Measurements from ENCODE around the gene REG1B. TPM values are rescaled to one million over a fixed set of nuclear protein-coding genes. Genes with fewer than 3 reads are reported as not detected.
"Not testable (repeated sequence)": the region's sequence is repeated elsewhere in the genome, so short reads cannot be mapped to it uniquely, and the experiment has no call there.

Gene REG1B
- total RNA-seq, 1 experiment from 2014 or later = not detected

- Histone ChIP-seq H3K27me3 (replicated peaks) (no peaks in the 10 kb centered on the region), H3K4me1 (replicated peaks) (no peaks in the 10 kb centered on the region), H3K4me3 (no peak overlapping the region), H3K27ac (no peak overlapping the region), H3K36me3 (no peaks in the 10 kb centered on the region), H3K9me3 (replicated peaks) (no peaks in the 10 kb centered on the region)
- DNase-seq (ENCODE audit: low read depth in 1 of 2, low spot score in 2 of 2) = no peak
Measured at GRCh38 chr2:79103214-79103613, 15.4 kb upstream of the REG1B start.

- Histone ChIP-seq H3K4me1 (replicated peaks) (no peaks in the 10 kb centered on the region), H3K36me3 (no peaks in the 10 kb centered on the region), H3K4me3 (no peak overlapping the region), H3K9me3 (replicated peaks) (no peaks in the 10 kb centered on the region), H3K27ac (no peak overlapping the region), H3K27me3 (replicated peaks) (no peaks in the 10 kb centered on the region)
- no peak for DNase-seq (ENCODE audit: low read depth in 1 of 2, low spot score in 2 of 2)
Measured at GRCh38 chr2:79101024-79101423, 13.2 kb upstream of the REG1B start.

- Histone ChIP-seq H3K9me3 (replicated peaks) (no peaks in the 10 kb centered on the region), H3K4me1 (replicated peaks) (no peaks in the 10 kb centered on the region), H3K36me3 (no peaks in the 10 kb centered on the region), H3K27me3 (replicated peaks) (no peaks in the 10 kb centered on the region), H3K4me3 (no peak overlapping the region), H3K27ac (no peak overlapping the region)
- no peak for DNase-seq (ENCODE audit: low read depth in 1 of 2, low spot score in 2 of 2)
Measured at GRCh38 chr2:79100285-79100684, 12.5 kb upstream of the REG1B start.

GRCh38 chr2:79099140-79099686, 11.4 kb upstream of the REG1B start:
- Histone ChIP-seq H3K27ac (no peak overlapping the region), H3K27me3 (replicated peaks) (no peaks in the 10 kb centered on the region), H3K4me1 (replicated peaks) (no peaks in the 10 kb centered on the region), H3K9me3 (replicated peaks) (no peaks in the 10 kb centered on the region), H3K4me3 (no peak overlapping the region), H3K36me3 (no peaks in the 10 kb centered on the region)
- no peak for DNase-seq (ENCODE audit: low read depth in 1 of 2, low spot score in 2 of 2)

- no peaks in the 10 kb centered on the region for H3K9me3 ChIP-seq (replicated peaks)
- H3K4me1 ChIP-seq (replicated peaks) = no peaks in the 10 kb centered on the region
- H3K27me3 ChIP-seq (replicated peaks) = no peaks in the 10 kb centered on the region
- H3K27ac ChIP-seq = no peak overlapping the region
- DNase-seq (ENCODE audit: low read depth in 1 of 2, low spot score in 2 of 2) = no peak
- H3K36me3 ChIP-seq = no peaks in the 10 kb centered on the region
- H3K4me3 ChIP-seq = no peak overlapping the region
Measured at GRCh38 chr2:79097843-79098242, 10.1 kb upstream of the REG1B start.

- no peaks in the 10 kb centered on the region for H3K27me3 ChIP-seq (replicated peaks)
- no peaks in the 10 kb centered on the region for H3K4me1 ChIP-seq (replicated peaks)
- no peak overlapping the region for H3K27ac ChIP-seq
- H3K4me3 ChIP-seq = no peak overlapping the region
- H3K36me3 ChIP-seq = no peaks in the 10 kb centered on the region
- H3K9me3 ChIP-seq (replicated peaks) = no peaks in the 10 kb centered on the region
- no peak for DNase-seq (ENCODE audit: low read depth in 1 of 2, low spot score in 2 of 2)
Measured at GRCh38 chr2:79090693-79091092, 2.9 kb upstream of the REG1B start.

- no peak overlapping the region for H3K4me3 ChIP-seq
- H3K4me1 ChIP-seq (replicated peaks) = no peaks in the 10 kb centered on the region
- DNase-seq (ENCODE audit: low read depth in 1 of 2, low spot score in 2 of 2) = no peak
- no peak overlapping the region for H3K27ac ChIP-seq
- H3K9me3 ChIP-seq (replicated peaks) = no peaks in the 10 kb centered on the region
- H3K36me3 ChIP-seq = no peaks in the 10 kb centered on the region
- H3K27me3 ChIP-seq (replicated peaks) = no peaks in the 10 kb centered on the region
Measured at GRCh38 chr2:79086255-79086654, 1.5 kb downstream of the REG1B start.

GRCh38 chr2:79085382-79085781, 2.4 kb downstream of the REG1B start:
- no peak for DNase-seq (ENCODE audit: low read depth in 1 of 2, low spot score in 2 of 2)
- H3K4me1 ChIP-seq (replicated peaks) = no peaks in the 10 kb centered on the region
- no peaks in the 10 kb centered on the region for H3K9me3 ChIP-seq (replicated peaks)
- no peaks in the 10 kb centered on the region for H3K36me3 ChIP-seq
- no peak overlapping the region for H3K4me3 ChIP-seq
- no peaks in the 10 kb centered on the region for H3K27me3 ChIP-seq (replicated peaks)
- H3K27ac ChIP-seq = no peak overlapping the region

GRCh38 chr2:79084495-79085135, 3.2 kb downstream of the REG1B start:
- no peak for DNase-seq (ENCODE audit: low read depth in 1 of 2, low spot score in 2 of 2)
- Histone ChIP-seq H3K9me3 (replicated peaks) (no peaks in the 10 kb centered on the region), H3K4me1 (replicated peaks) (no peaks in the 10 kb centered on the region), H3K27me3 (replicated peaks) (no peaks in the 10 kb centered on the region), H3K4me3 (no peak overlapping the region), H3K27ac (no peak overlapping the region), H3K36me3 (no peaks in the 10 kb centered on the region)

GRCh38 chr2:79083597-79084251, 4.1 kb downstream of the REG1B start:
- no peak overlapping the region for H3K4me3 ChIP-seq
- DNase-seq (ENCODE audit: low read depth in 1 of 2, low spot score in 2 of 2) = no peak
- H3K27me3 ChIP-seq (replicated peaks) = no peaks in the 10 kb centered on the region
- H3K9me3 ChIP-seq (replicated peaks) = no peaks in the 10 kb centered on the region
- H3K27ac ChIP-seq = no peak overlapping the region
- no peaks in the 10 kb centered on the region for H3K4me1 ChIP-seq (replicated peaks)
- H3K36me3 ChIP-seq = no peaks in the 10 kb centered on the region

GRCh38 chr2:79082987-79083386, 4.8 kb downstream of the REG1B start:
- Histone ChIP-seq H3K4me1 (replicated peaks) (no peaks in the 10 kb centered on the region), H3K27ac (no peak overlapping the region), H3K27me3 (replicated peaks) (no peaks in the 10 kb centered on the region), H3K4me3 (no peak overlapping the region), H3K36me3 (no peaks in the 10 kb centered on the region), H3K9me3 (replicated peaks) (no peaks in the 10 kb centered on the region)
- DNase-seq (ENCODE audit: low read depth in 1 of 2, low spot score in 2 of 2) = no peak

- Histone ChIP-seq H3K36me3 (no peaks in the 10 kb centered on the region), H3K4me3 (no peak overlapping the region), H3K27me3 (replicated peaks) (no peaks in the 10 kb centered on the region), H3K9me3 (replicated peaks) (no peaks in the 10 kb centered on the region), H3K4me1 (replicated peaks) (no peaks in the 10 kb centered on the region), H3K27ac (no peak overlapping the region)
- no peak for DNase-seq (ENCODE audit: low read depth in 1 of 2, low spot score in 2 of 2)
Measured at GRCh38 chr2:79071078-79071477, 16.7 kb downstream of the REG1B start.

GRCh38 chr2:79065201-79065600, 22.6 kb downstream of the REG1B start:
- DNase-seq (ENCODE audit: low read depth in 1 of 2, low spot score in 2 of 2) = no peak
- H3K9me3 ChIP-seq (replicated peaks) = no peaks in the 10 kb centered on the region
- no peak overlapping the region for H3K27ac ChIP-seq
- H3K27me3 ChIP-seq (replicated peaks) = no peaks in the 10 kb centered on the region
- H3K4me1 ChIP-seq (replicated peaks) = no peaks in the 10 kb centered on the region
- H3K4me3 ChIP-seq = no peak overlapping the region
- H3K36me3 ChIP-seq = no peaks in the 10 kb centered on the region

- not testable (repeated sequence) for H3K36me3 ChIP-seq; DNase-seq (ENCODE audit: low read depth in 1 of 2, low spot score in 2 of 2); H3K9me3 ChIP-seq (replicated peaks); H3K4me1 ChIP-seq (replicated peaks); H3K27me3 ChIP-seq (replicated peaks); H3K4me3 ChIP-seq; H3K27ac ChIP-seq
Measured at GRCh38 chr2:79054769-79055168, 33.0 kb downstream of the REG1B start.
